Activated naive CD8-positive, alpha-beta T cell treated with anti-CD3 and anti-CD28 coated beads, Interleukin-2, amount 50 U/mL, for 24 hours (primary cell): Measurements from ENCODE around the gene GOLPH3.
"Not testable (repeated sequence)": the region's sequence is repeated elsewhere in the genome, so short reads cannot be mapped to it uniquely, and the experiment has no call there.

ENCODE experiments used
- ATAC-seq: fragments of 150-1000 bp; cut with Tn5 transposase; one replicate; pipeline ENCODE4 v1.10.0; 2021
- DNase-seq: peaks from one replicate; pipeline ENCODE4 v3.0.0; 2021
- H3K27ac Mint-ChIP-seq: one replicate; pipeline ENCODE4 v1.8.0; 2021; ENCODE audit warnings: mild to moderate bottlenecking, mixed read lengths
- H3K27me3 Mint-ChIP-seq: one replicate; pipeline ENCODE4 v1.8.0; 2021; ENCODE audit warnings: mixed read lengths
- H3K36me3 Mint-ChIP-seq: one replicate; pipeline ENCODE4 v1.8.0; 2021; ENCODE audit warnings: low read depth, mixed read lengths
- H3K4me1 Mint-ChIP-seq: one replicate; pipeline ENCODE4 v1.8.0; 2021; ENCODE audit warnings: mixed read lengths
- H3K4me3 Mint-ChIP-seq: one replicate; pipeline ENCODE4 v1.8.0; 2021; ENCODE audit warnings: mild to moderate bottlenecking, moderate library complexity, mixed read lengths
- H3K9me3 Mint-ChIP-seq: one replicate; pipeline ENCODE4 v1.8.0; 2021; ENCODE audit warnings: mixed read lengths

Gene GOLPH3

GRCh38 chr5:32190095-32190494 is 16.0 kb upstream of the GOLPH3 start:
- ATAC-seq = no peak
- no peak for DNase-seq
- Mint-ChIP-seq H3K27ac (no peak overlapping the region), H3K36me3 (peaks cover 2% of the 10 kb centered on the region), H3K27me3 (peaks cover 15% of the 10 kb centered on the region), H3K9me3 (no peaks in the 10 kb centered on the region), H3K4me3 (no peak overlapping the region), H3K4me1 (peaks cover 5% of the 10 kb centered on the region)

- H3K27me3 Mint-ChIP-seq = peaks cover 2% of the 10 kb centered on the region
- ATAC-seq (no peak), DNase-seq (no peak)
- H3K4me1 Mint-ChIP-seq = peaks cover 2% of the 10 kb centered on the region
- H3K4me3 Mint-ChIP-seq = no peak overlapping the region
- H3K27ac Mint-ChIP-seq = no peak overlapping the region
- H3K36me3 Mint-ChIP-seq = peaks cover 2% of the 10 kb centered on the region
- H3K9me3 Mint-ChIP-seq = no peaks in the 10 kb centered on the region
Observed at GRCh38 chr5:32187675-32188074, 13.6 kb upstream of the GOLPH3 start.

GRCh38 chr5:32182463-32183063 is 8.4 kb upstream of the GOLPH3 start:
- no peak for DNase-seq
- no peak overlapping the region for H3K27ac Mint-ChIP-seq
- no peak for ATAC-seq
- H3K4me3 Mint-ChIP-seq = no peak overlapping the region
- peaks cover 5% of the 10 kb centered on the region for H3K27me3 Mint-ChIP-seq
- no peaks in the 10 kb centered on the region for H3K9me3 Mint-ChIP-seq
- H3K36me3 Mint-ChIP-seq = no peaks in the 10 kb centered on the region
- H3K4me1 Mint-ChIP-seq = peaks cover 3% of the 10 kb centered on the region

- peaks cover 4% of the 10 kb centered on the region for H3K27me3 Mint-ChIP-seq
- H3K27ac Mint-ChIP-seq = peak overlapping the region; percentile 94
- peaks cover 45% of the 10 kb centered on the region for H3K4me1 Mint-ChIP-seq
- peaks cover 41% of the 10 kb centered on the region for H3K36me3 Mint-ChIP-seq
- peak; percentile 11 for ATAC-seq
- peak overlapping the region; percentile 98 for H3K4me3 Mint-ChIP-seq
- no peaks in the 10 kb centered on the region for H3K9me3 Mint-ChIP-seq
- DNase-seq = peak; percentile 49
Observed at GRCh38 chr5:32173267-32174010, 680 bp downstream of the GOLPH3 start.

GRCh38 chr5:32172923-32173266 is 1.2 kb downstream of the GOLPH3 start:
- Mint-ChIP-seq H3K9me3 (no peaks in the 10 kb centered on the region), H3K27me3 (peaks cover 1% of the 10 kb centered on the region), H3K36me3 (peaks cover 45% of the 10 kb centered on the region), H3K27ac (peak overlapping the region; percentile 94), H3K4me3 (peak overlapping the region; percentile 98), H3K4me1 (peaks cover 49% of the 10 kb centered on the region)
- DNase-seq (no peak), ATAC-seq (no peak)

- not testable (repeated sequence) for ATAC-seq, H3K27me3 Mint-ChIP-seq, H3K9me3 Mint-ChIP-seq
- peak; percentile 23 for DNase-seq
- Mint-ChIP-seq H3K4me3 (peak overlapping the region; percentile 98), H3K4me1 (peaks cover 48% of the 10 kb centered on the region), H3K27ac (peak overlapping the region; percentile 94), H3K36me3 (peaks cover 47% of the 10 kb centered on the region)
Observed at GRCh38 chr5:32172186-32172911, 1.8 kb downstream of the GOLPH3 start.

- no peaks in the 10 kb centered on the region for H3K9me3 Mint-ChIP-seq
- H3K36me3 Mint-ChIP-seq = peaks cover 60% of the 10 kb centered on the region
- no peak for ATAC-seq
- H3K27me3 Mint-ChIP-seq = no peaks in the 10 kb centered on the region
- H3K27ac Mint-ChIP-seq = peak overlapping the region; percentile 23
- H3K4me1 Mint-ChIP-seq = peaks cover 46% of the 10 kb centered on the region
- H3K4me3 Mint-ChIP-seq = peak overlapping the region; percentile 19
- DNase-seq = no peak
Observed at GRCh38 chr5:32170303-32171151, 3.6 kb downstream of the GOLPH3 start.

GRCh38 chr5:32168460-32169033 is 5.6 kb downstream of the GOLPH3 start:
- Mint-ChIP-seq H3K4me1 (peaks cover 56% of the 10 kb centered on the region), H3K27me3 (no peaks in the 10 kb centered on the region), H3K4me3 (no peak overlapping the region), H3K9me3 (no peaks in the 10 kb centered on the region), H3K27ac (peak overlapping the region; percentile 58), H3K36me3 (peaks cover 68% of the 10 kb centered on the region)
- DNase-seq (no peak), ATAC-seq (no peak)

GRCh38 chr5:32165597-32165996 is 8.5 kb downstream of the GOLPH3 start:
- no peaks in the 10 kb centered on the region for H3K27me3 Mint-ChIP-seq
- no peak for DNase-seq
- H3K36me3 Mint-ChIP-seq = peaks cover 55% of the 10 kb centered on the region
- H3K4me3 Mint-ChIP-seq = no peak overlapping the region
- H3K27ac Mint-ChIP-seq = peak overlapping the region; percentile 22
- peaks cover 56% of the 10 kb centered on the region for H3K4me1 Mint-ChIP-seq
- no peak for ATAC-seq
- H3K9me3 Mint-ChIP-seq = no peaks in the 10 kb centered on the region

- Mint-ChIP-seq H3K27me3 (no peaks in the 10 kb centered on the region), H3K27ac (peak overlapping the region; percentile 67), H3K9me3 (no peaks in the 10 kb centered on the region), H3K4me1 (peaks cover 45% of the 10 kb centered on the region), H3K36me3 (peaks cover 42% of the 10 kb centered on the region), H3K4me3 (peak overlapping the region; percentile 28)
- ATAC-seq (no peak), DNase-seq (no peak)
Observed at GRCh38 chr5:32163785-32164184, 10.3 kb downstream of the GOLPH3 start.

- Mint-ChIP-seq H3K4me1 (peaks cover 38% of the 10 kb centered on the region), H3K27ac (no peak overlapping the region), H3K27me3 (no peaks in the 10 kb centered on the region), H3K36me3 (peaks cover 35% of the 10 kb centered on the region), H3K9me3 (no peaks in the 10 kb centered on the region), H3K4me3 (no peak overlapping the region)
- DNase-seq (no peak), ATAC-seq (no peak)
Observed at GRCh38 chr5:32163053-32163452, 11.1 kb downstream of the GOLPH3 start.

GRCh38 chr5:32160228-32160627 is 13.9 kb downstream of the GOLPH3 start:
- Mint-ChIP-seq H3K9me3 (no peaks in the 10 kb centered on the region), H3K4me3 (no peak overlapping the region), H3K27ac (peak overlapping the region; percentile 44), H3K27me3 (no peaks in the 10 kb centered on the region), H3K4me1 (peaks cover 38% of the 10 kb centered on the region), H3K36me3 (peaks cover 28% of the 10 kb centered on the region)
- ATAC-seq = no peak
- DNase-seq = no peak

GRCh38 chr5:32159328-32160072 is 14.6 kb downstream of the GOLPH3 start:
- no peak overlapping the region for H3K4me3 Mint-ChIP-seq
- H3K27ac Mint-ChIP-seq = no peak overlapping the region
- H3K9me3 Mint-ChIP-seq = no peaks in the 10 kb centered on the region
- H3K27me3 Mint-ChIP-seq = no peaks in the 10 kb centered on the region
- H3K36me3 Mint-ChIP-seq = peaks cover 31% of the 10 kb centered on the region
- peaks cover 38% of the 10 kb centered on the region for H3K4me1 Mint-ChIP-seq
- ATAC-seq (no peak), DNase-seq (no peak)

- H3K27me3 Mint-ChIP-seq = no peaks in the 10 kb centered on the region
- no peak for ATAC-seq
- H3K36me3 Mint-ChIP-seq = peaks cover 31% of the 10 kb centered on the region
- H3K4me1 Mint-ChIP-seq = peaks cover 41% of the 10 kb centered on the region
- H3K9me3 Mint-ChIP-seq = no peaks in the 10 kb centered on the region
- H3K27ac Mint-ChIP-seq = no peak overlapping the region
- no peak for DNase-seq
- no peak overlapping the region for H3K4me3 Mint-ChIP-seq
Observed at GRCh38 chr5:32158679-32158975, 15.5 kb downstream of the GOLPH3 start.
